WERI-Rb-1 (cell line): ENCODE data around the gene PIEZO2.

ENCODE experiments used
- DNase-seq: peaks from one replicate; pipeline ENCODE4 v3.0.0-alpha.2; 2020
- H3K27ac ChIP-seq: fragments of 250-450 bp; sonication (Bioruptor Pico); 2 replicates; pipeline ENCODE4 v1.5.1; 2020; ENCODE audit warnings: mild to moderate bottlenecking, moderate library complexity
- H3K27me3 ChIP-seq: fragments of 250-450 bp; sonication (Bioruptor Pico); 2 replicates; pipeline ENCODE4 v1.5.1; 2021; ENCODE audit warnings: mild to moderate bottlenecking, low read depth, moderate library complexity; ENCODE audit not compliant: insufficient read depth, severe bottlenecking
- H3K36me3 ChIP-seq: fragments of 250-450 bp; sonication (Bioruptor Pico); 2 replicates; pipeline ENCODE4 v1.5.1; 2020; ENCODE audit warnings: mild to moderate bottlenecking, moderate library complexity
- H3K4me3 ChIP-seq: 2 replicates; pipeline ENCODE4 v1.5.1; 2011; ENCODE audit warnings: low read depth, mild to moderate bottlenecking, control low read depth, low read length
- H3K9me3 ChIP-seq: fragments of 250-450 bp; sonication (Bioruptor Pico); 2 replicates; pipeline ENCODE4 v1.5.1; 2021; ENCODE audit warnings: mild to moderate bottlenecking, moderate library complexity; ENCODE audit not compliant: severe bottlenecking
- TF ChIP-seq, protein P1 (sequence below): IDR thresholded peaks from 2 replicates; pipeline ENCODE4 v1.5.1; 2011; ENCODE audit warnings: low read depth, mild to moderate bottlenecking, control low read depth, inconsistent platforms, low read length

The PIEZO2 gene

DNA sequence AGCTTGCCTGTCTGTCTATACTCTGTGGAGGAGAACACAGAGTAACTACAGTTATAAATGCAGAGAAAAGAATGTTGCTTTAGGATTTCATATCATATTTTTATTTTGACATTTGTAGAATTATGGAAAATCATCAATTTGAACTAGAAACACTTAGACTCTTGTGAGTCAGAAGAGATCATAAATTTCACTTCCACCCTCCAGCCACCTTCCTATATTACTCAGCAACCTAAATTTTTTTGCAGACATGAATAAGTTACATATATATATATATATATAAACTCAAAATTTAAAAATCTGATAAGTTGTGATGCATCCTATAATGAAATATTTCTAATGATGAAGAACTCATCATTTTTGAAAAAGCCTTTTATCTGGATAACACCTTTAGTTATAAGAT lies 172.3 kb downstream of the PIEZO2 start:
- Histone ChIP-seq H3K36me3 (no peaks in the 10 kb centered on the region), H3K27ac (no peak overlapping the region), H3K9me3 (peaks cover 2% of the 10 kb centered on the region), H3K4me3 (no peak overlapping the region), H3K27me3 (no peaks in the 10 kb centered on the region)
- TF ChIP-seq, protein P1, sequence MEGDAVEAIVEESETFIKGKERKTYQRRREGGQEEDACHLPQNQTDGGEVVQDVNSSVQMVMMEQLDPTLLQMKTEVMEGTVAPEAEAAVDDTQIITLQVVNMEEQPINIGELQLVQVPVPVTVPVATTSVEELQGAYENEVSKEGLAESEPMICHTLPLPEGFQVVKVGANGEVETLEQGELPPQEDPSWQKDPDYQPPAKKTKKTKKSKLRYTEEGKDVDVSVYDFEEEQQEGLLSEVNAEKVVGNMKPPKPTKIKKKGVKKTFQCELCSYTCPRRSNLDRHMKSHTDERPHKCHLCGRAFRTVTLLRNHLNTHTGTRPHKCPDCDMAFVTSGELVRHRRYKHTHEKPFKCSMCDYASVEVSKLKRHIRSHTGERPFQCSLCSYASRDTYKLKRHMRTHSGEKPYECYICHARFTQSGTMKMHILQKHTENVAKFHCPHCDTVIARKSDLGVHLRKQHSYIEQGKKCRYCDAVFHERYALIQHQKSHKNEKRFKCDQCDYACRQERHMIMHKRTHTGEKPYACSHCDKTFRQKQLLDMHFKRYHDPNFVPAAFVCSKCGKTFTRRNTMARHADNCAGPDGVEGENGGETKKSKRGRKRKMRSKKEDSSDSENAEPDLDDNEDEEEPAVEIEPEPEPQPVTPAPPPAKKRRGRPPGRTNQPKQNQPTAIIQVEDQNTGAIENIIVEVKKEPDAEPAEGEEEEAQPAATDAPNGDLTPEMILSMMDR, result no peak
- DNase-seq, result no peak

DNA sequence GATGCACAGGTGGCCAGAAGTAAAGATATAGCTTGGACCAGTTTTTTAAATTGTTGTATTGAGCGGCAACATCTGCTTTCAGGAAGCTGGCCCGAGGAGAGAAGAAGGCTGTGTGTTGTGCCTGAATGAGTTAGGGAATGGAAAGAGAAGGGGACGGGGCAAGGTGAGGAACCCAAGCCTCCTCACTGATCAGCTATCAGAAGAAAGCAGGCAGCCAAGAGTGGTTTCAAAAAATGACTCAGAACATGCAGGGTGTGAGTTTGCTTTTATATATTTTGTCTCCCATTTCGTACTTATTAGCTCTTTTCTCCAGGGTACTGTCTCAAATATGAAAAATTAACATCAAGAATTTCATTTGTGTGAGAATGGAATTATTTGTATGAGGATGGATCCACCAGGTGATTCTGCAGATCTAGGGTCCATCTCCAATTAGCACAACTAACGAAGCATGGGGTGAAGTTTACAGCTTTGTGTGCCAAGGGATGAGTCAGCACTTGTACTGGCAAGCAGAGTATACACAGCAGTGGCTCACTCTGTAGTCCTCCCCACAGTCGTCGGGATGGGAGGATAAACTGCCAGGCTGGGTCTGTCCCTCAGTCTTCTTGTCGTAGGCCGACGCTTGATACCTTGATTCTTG lies 175.7 kb downstream of the PIEZO2 start:
- TF ChIP-seq, protein P1, result no peak
- Histone ChIP-seq H3K4me3 (no peak overlapping the region), H3K27ac (no peak overlapping the region), H3K9me3 (peaks cover 2% of the 10 kb centered on the region), H3K27me3 (no peaks in the 10 kb centered on the region), H3K36me3 (no peaks in the 10 kb centered on the region)
- DNase-seq, result no peak

DNA sequence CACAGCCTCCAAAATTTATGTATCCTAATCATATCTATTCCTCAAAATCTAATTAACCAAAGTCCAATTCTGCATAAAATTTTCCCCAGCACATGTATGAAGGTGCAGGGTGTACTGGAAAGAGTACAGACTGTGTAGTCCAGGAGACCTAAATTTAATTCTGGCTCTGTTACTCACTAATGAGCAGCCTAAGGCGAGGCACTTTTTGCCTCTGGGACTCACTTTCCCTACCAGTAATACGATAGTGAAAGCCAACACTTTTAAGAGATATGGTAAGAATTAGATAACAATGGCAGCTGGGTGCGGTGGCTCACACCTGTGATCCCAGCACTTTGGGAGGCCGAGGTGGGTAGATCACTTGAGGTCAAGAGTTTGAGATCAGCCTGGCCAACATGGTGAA lies 177.7 kb downstream of the PIEZO2 start:
- H3K9me3 ChIP-seq, result no peaks in the 10 kb centered on the region
- TF ChIP-seq, protein P1, result no peak
- H3K27me3 ChIP-seq, result no peaks in the 10 kb centered on the region
- no peaks in the 10 kb centered on the region for H3K36me3 ChIP-seq
- H3K27ac ChIP-seq, result no peak overlapping the region
- no peak for DNase-seq
- H3K4me3 ChIP-seq, result no peak overlapping the region

DNA sequence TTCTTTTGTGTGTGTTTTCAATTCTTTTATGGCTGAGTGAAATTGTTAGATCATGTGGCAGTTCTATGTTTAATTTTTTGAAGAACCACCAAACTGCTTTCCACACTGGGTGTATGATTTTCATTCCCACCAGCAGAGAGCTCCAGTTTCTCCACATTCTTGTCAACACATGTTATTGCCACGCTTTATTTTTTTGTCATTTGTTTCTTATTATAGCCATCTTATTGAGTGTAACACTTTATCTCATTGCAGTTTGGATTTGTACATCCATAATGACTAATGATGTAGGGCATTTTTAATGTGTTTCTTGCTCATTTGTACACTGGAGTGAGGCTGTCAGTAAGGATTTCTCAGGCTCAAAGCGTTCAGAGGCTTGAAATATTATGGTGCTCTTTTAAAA lies 184.2 kb downstream of the PIEZO2 start:
- Histone ChIP-seq H3K9me3 (no peaks in the 10 kb centered on the region), H3K4me3 (no peak overlapping the region), H3K27me3 (no peaks in the 10 kb centered on the region), H3K36me3 (no peaks in the 10 kb centered on the region), H3K27ac (no peak overlapping the region)
- no peak for DNase-seq
- TF ChIP-seq, protein P1, result no peak

DNA sequence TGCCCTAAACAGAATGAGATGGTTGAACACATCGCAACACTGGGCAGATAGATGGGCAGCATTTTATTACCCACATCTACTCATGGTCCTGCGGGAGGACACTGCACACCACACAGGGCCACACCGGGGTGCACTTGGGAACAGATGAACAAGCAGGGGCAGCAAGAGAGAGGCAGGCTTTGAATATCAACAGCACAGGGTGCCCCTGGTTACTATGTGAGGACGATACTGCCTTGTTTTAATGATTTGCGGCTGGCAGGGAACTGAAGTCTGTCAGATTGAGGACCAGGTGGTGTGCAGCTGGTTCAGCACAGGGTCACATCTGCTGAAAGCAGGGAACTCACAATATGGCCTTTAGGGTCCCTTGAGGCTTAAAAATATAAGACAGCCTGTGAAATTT lies 195.7 kb downstream of the PIEZO2 start:
- Histone ChIP-seq H3K27ac (no peak overlapping the region), H3K36me3 (no peaks in the 10 kb centered on the region), H3K4me3 (no peak overlapping the region), H3K27me3 (no peaks in the 10 kb centered on the region), H3K9me3 (no peaks in the 10 kb centered on the region)
- TF ChIP-seq, protein P1, result no peak
- no peak for DNase-seq
